GM10266 (cell line): ENCODE measurements around the gene CHGA.

Source experiments
- DNase-seq: peaks from one replicate; pipeline ENCODE4 v3.0.0; 2012; ENCODE audit errors: extremely low spot score
- CTCF ChIP-seq: IDR thresholded peaks from 2 replicates; pipeline ENCODE4 v1.5.1; 2012; ENCODE audit warnings: mild to moderate bottlenecking, low read depth; ENCODE audit not compliant: control insufficient read depth, insufficient read depth; ENCODE audit errors: missing control alignments

CHGA gene

GRCh38 chr14:92951261-92951660 lies 28.3 kb downstream of the CHGA start:
- DNase-seq: no peak
- no peak for TF ChIP-seq CTCF

GRCh38 chr14:92951912-92952471 lies 29.0 kb downstream of the CHGA start:
- DNase-seq: peak; percentile 93

GRCh38 chr14:92952481-92953298 lies 29.7 kb downstream of the CHGA start:
- no peak for TF ChIP-seq CTCF
- no peak for DNase-seq

More at GRCh38 chr14:92951912-92952471, 29.0 kb downstream of the CHGA start:
- peak; percentile 96 for TF ChIP-seq CTCF

GRCh38 chr14:92953526-92953925 lies 30.6 kb downstream of the CHGA start:
- no peak for TF ChIP-seq CTCF

GRCh38 chr14:92954933-92955332 lies 32.0 kb downstream of the CHGA start:
- DNase-seq: no peak
- TF ChIP-seq CTCF: no peak

More at GRCh38 chr14:92953526-92953925, 30.6 kb downstream of the CHGA start:
- no peak for DNase-seq

GRCh38 chr14:92955381-92955780 lies 32.4 kb downstream of the CHGA start:
- no peak for TF ChIP-seq CTCF

GRCh38 chr14:92956961-92957360 lies 34.0 kb downstream of the CHGA start:
- no peak for TF ChIP-seq CTCF
- no peak for DNase-seq

More at GRCh38 chr14:92955381-92955780, 32.4 kb downstream of the CHGA start:
- no peak for DNase-seq
